PC-3 (cell line): ENCODE data around the gene SLC25A39. TPM values are rescaled to one million over a fixed set of nuclear protein-coding genes. Genes with fewer than 3 reads are reported as not detected.

Experiments
- ATAC-seq: fragments of 200-7000 bp; cut with Tn5 transposase; 2 replicates; pipeline ENCODE4 v1.9.1; 2020; ENCODE audit warnings: mild to moderate bottlenecking, moderate library complexity
- BruUV-seq: library from RNA; stranded (reverse); fragments of 400-500 nt; replicated peaks from 2 replicates; lab custom pipeline; 2021; lab: Mats Ljungman, UMichigan
- CTCF ChIA-PET: fragments of 300-600 bp; sonication (Branson Sonifier 250); formaldehyde crosslinking; loops from one replicate; lab custom pipeline; 2022; ENCODE audit warnings: antibody characterized with exemption; lab: Charles Lee
- POLR2A ChIA-PET: fragments of 300-600 bp; sonication (Branson Sonifier 250); formaldehyde crosslinking; loops from one replicate; lab custom pipeline; 2022; ENCODE audit warnings: antibody characterized with exemption; ENCODE audit not compliant: unreplicated experiment; lab: Charles Lee
- DNase-seq: peaks from one replicate; pipeline ENCODE4 v3.0.0-alpha.2; 2015
- H2AFZ ChIP-seq: fragments of 300-600 bp; sonication (generic); 2 replicates; pipeline ENCODE4 v1.6.0; 2016; ENCODE audit warnings: antibody characterized with exemption, low read length
- H3F3A ChIP-seq: fragments of 300-600 bp; sonication (generic); one replicate; pipeline ENCODE4 v1.6.0; 2017; ENCODE audit warnings: antibody characterized with exemption, low read length, control low read depth, mild to moderate bottlenecking; ENCODE audit not compliant: unreplicated experiment
- H3K27ac ChIP-seq: fragments of 300-600 bp; sonication (generic); 2 replicates; pipeline ENCODE4 v1.5.1; 2016; ENCODE audit warnings: mild to moderate bottlenecking, low read length
- H3K27me3 ChIP-seq: fragments of 300-600 bp; sonication (generic); 2 replicates; pipeline ENCODE4 v1.6.1; 2016; ENCODE audit warnings: low read length, mixed read lengths
- H3K36me3 ChIP-seq: fragments of 300-600 bp; sonication (generic); 2 replicates; pipeline ENCODE4 v1.6.1; 2016; ENCODE audit warnings: low read depth, mixed run types, low read length, mixed read lengths
- H3K4me1 ChIP-seq: fragments of 300-600 bp; sonication (generic); 2 replicates; pipeline ENCODE4 v1.5.1; 2016; ENCODE audit warnings: low read length; ENCODE audit not compliant: insufficient read depth
- H3K4me2 ChIP-seq: fragments of 300-600 bp; sonication (generic); 2 replicates; pipeline ENCODE4 v1.6.0; 2016; ENCODE audit warnings: low read length
- H3K4me3 ChIP-seq: fragments of 300-600 bp; sonication (generic); 2 replicates; pipeline ENCODE4 v1.5.1; 2016; ENCODE audit warnings: mild to moderate bottlenecking, low read length, mixed read lengths
- H3K79me2 ChIP-seq: fragments of 300-600 bp; sonication (generic); 2 replicates; pipeline ENCODE4 v1.6.1; 2017; ENCODE audit warnings: low read length, mixed read lengths
- H3K9ac ChIP-seq: fragments of 300-600 bp; sonication (generic); 2 replicates; pipeline ENCODE4 v1.6.0; 2016; ENCODE audit warnings: mild to moderate bottlenecking, low read length
- H3K9me2 ChIP-seq: fragments of 300-600 bp; sonication (generic); replicated peaks from 2 replicates; pipeline ENCODE4 v1.6.1; 2016; ENCODE audit warnings: mixed run types, low read length, mixed read lengths
- H3K9me3 ChIP-seq: fragments of 300-600 bp; sonication (generic); 2 replicates; pipeline ENCODE4 v1.6.1; 2016; ENCODE audit warnings: low read length, mixed read lengths
- H4K20me1 ChIP-seq: fragments of 300-600 bp; sonication (generic); 2 replicates; pipeline ENCODE4 v1.6.1; 2016; ENCODE audit warnings: low read length, mixed read lengths
- CTCF ChIP-seq: fragments of 300-600 bp; sonication (generic); conservative IDR thresholded peaks from 2 replicates; pipeline ENCODE4 v1.5.1; 2017; ENCODE audit warnings: antibody characterized with exemption, low read depth, mild to moderate bottlenecking, low read length
- EZH2 ChIP-seq: fragments of 300-600 bp; sonication (generic); IDR thresholded peaks from one replicate; pipeline ENCODE4 v1.6.1; 2017; ENCODE audit warnings: antibody characterized with exemption, mild to moderate bottlenecking, low read length; ENCODE audit not compliant: unreplicated experiment
- EZH2phosphoT487 ChIP-seq: fragments of 300-600 bp; sonication (generic); IDR thresholded peaks from 2 replicates; pipeline ENCODE4 v1.6.1; 2018; ENCODE audit warnings: mild to moderate bottlenecking, antibody characterized with exemption, low read length, borderline replicate concordance
- intact Hi-C: fragments of 100-400 bp; cut with micrococcal nuclease; formaldehyde crosslinking; loops from 2 replicates; pipeline ENCODE4 v1.9.0; 2023
- total RNA-seq: library from RNA; depleted of rRNA; stranded (reverse); fragments of >200 nt; gene quantifications from 2 replicates; pipeline ENCODE4 v1.2.3, GENCODE V29; 2014

The SLC25A39 gene
- total RNA-seq, 1 experiment from 2014 or later, result 726 TPM

GRCh38 chr17:44317545-44317944 lies 7.1 kb downstream of the SLC25A39 start:
- Histone ChIP-seq H3K27ac (no peak overlapping the region), H2AFZ (no peak overlapping the region), H3K4me3 (no peak overlapping the region), H3K36me3 (peaks cover 30% of the 10 kb centered on the region), H3F3A (no peaks in the 10 kb centered on the region), H3K9ac (no peak overlapping the region), H4K20me1 (0 out of 2 replicates have a peak, but pooled peaks cover 5% of the 10 kb centered on the region), H3K79me2 (peaks cover 11% of the 10 kb centered on the region), H3K9me2 (no peaks in the 10 kb centered on the region), H3K27me3 (no peaks in the 10 kb centered on the region), H3K4me1 (peaks cover 11% of the 10 kb centered on the region), H3K4me2 (no peak overlapping the region), H3K9me3 (no peaks in the 10 kb centered on the region)
- BruUV-seq, result no TSS peak
- ATAC-seq (no peak), DNase-seq (no peak)
- ChIA-PET CTCF (no interaction called here), POLR2A (interaction anchor here (0.6 kb wide), 1 partner anchor 97 kb away, joined by 3 read pairs; no protein-coding TSS in a partner anchor)
- no peak for TF ChIP-seq EZH2phosphoT487
- TF ChIP-seq EZH2, result no peak
- no peak for TF ChIP-seq CTCF
- intact Hi-C loops, result no loop called here

- peak overlapping the region; percentile 77 for H3K4me3 ChIP-seq
- DNase-seq, result no peak
- intact Hi-C loops, result no loop called here
- peak overlapping the region; percentile 74 for H2AFZ ChIP-seq
- H3K9ac ChIP-seq, result 0 out of 2 replicates have a peak overlapping the region, but pooled peaks have one; percentile 13
- H3K9me2 ChIP-seq, result no peaks in the 10 kb centered on the region
- no peaks in the 10 kb centered on the region for H3K9me3 ChIP-seq
- no peaks in the 10 kb centered on the region for H3K27me3 ChIP-seq
- ChIA-PET POLR2A (interaction anchor here (0.6 to 0.7 kb wide), 2 partner anchors 94 to 97 kb away, joined by 3 to 20 read pairs; no protein-coding TSS in a partner anchor), CTCF (interaction anchor here (0.6 to 1.0 kb wide), 4 partner anchors 11 to 570 kb away, joined by 3 to 4 read pairs (median 4); partner anchors contain the start of gene UBTF)
- H3K79me2 ChIP-seq, result no peaks in the 10 kb centered on the region
- H4K20me1 ChIP-seq, result no peaks in the 10 kb centered on the region
- peaks cover 17% of the 10 kb centered on the region for H3K36me3 ChIP-seq
- H3K27ac ChIP-seq, result no peak overlapping the region
- TF ChIP-seq EZH2 (no peak), EZH2phosphoT487 (no peak), CTCF (no peak)
- no TSS peak for BruUV-seq
- no peaks in the 10 kb centered on the region for H3F3A ChIP-seq
- peak overlapping the region; percentile 96 for H3K4me2 ChIP-seq
- no peak; the same call in 1 of the 2 replicates for ATAC-seq
- H3K4me1 ChIP-seq, result peaks cover 11% of the 10 kb centered on the region
These were observed 8.6 kb downstream of the SLC25A39 start for GRCh38 chr17:44315760-44316731.
